Gastrocnemius medialis (tissue), 4 donors: Measurements from ENCODE around the gene TRIM41.

Experiments
- POLR2A ChIP-seq, 2 donors: fragments of 450-650 bp; IDR thresholded peaks; one replicate each; pipeline ENCODE4 v1.6.1; 2017; ENCODE audit warnings: antibody characterized with exemption in 2 of 2, mild to moderate bottlenecking in 2 of 2, moderate library complexity in 2 of 2
- TF ChIP-seq, protein P1 (sequence below), 5 experiments: fragments of 450-650 bp in 3 of 5; fragments of 200-600 bp in 2 of 5; sonication (generic) in 2 of 5; IDR thresholded peaks in 4 of 5; conservative IDR thresholded peaks in 1 of 5; 1 replicate in 4 of 5; 2 replicates in 1 of 5; pipeline ENCODE4 v1.5.1; 2016 to 2019; ENCODE audit warnings: antibody characterized with exemption in 5 of 5, mild to moderate bottlenecking in 3 of 5, moderate library complexity in 3 of 5

DNA sequence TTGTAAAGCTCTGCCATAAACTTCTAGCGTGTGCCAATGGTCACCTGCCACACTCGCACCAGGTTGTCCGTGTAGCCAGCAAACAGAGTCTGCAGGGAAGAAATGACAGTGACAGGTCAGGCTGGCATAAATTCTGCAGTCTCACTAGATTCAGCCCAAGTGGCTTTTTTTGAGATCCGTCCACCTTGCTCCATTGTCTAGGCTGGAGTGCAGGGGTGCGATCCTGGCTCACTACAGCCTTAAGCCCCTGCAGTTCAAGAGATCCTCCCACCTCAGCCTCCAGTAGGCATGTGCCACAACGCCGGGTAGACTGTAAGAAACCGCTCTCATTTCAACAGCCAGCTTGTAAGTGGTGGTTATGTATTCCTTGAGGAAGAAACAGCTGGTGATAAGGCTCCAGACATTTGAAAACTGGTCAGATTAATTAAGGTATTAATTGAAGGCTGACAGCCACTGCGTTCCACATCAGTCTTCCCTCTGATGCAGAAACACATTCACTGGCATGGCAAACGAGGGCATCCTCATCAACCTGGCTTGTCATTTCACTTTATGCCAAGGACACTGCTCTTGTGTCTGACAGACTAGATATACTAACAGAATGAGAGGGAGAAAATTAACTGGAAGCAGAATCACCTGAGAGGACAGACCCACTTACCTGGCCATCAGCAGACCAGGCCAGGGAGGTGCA lies 14.0 kb downstream of the TRIM41 start:
- no peak for TF ChIP-seq POLR2A (IDR thresholded peaks at IDR 0.05)
- TF ChIP-seq, protein P1, sequence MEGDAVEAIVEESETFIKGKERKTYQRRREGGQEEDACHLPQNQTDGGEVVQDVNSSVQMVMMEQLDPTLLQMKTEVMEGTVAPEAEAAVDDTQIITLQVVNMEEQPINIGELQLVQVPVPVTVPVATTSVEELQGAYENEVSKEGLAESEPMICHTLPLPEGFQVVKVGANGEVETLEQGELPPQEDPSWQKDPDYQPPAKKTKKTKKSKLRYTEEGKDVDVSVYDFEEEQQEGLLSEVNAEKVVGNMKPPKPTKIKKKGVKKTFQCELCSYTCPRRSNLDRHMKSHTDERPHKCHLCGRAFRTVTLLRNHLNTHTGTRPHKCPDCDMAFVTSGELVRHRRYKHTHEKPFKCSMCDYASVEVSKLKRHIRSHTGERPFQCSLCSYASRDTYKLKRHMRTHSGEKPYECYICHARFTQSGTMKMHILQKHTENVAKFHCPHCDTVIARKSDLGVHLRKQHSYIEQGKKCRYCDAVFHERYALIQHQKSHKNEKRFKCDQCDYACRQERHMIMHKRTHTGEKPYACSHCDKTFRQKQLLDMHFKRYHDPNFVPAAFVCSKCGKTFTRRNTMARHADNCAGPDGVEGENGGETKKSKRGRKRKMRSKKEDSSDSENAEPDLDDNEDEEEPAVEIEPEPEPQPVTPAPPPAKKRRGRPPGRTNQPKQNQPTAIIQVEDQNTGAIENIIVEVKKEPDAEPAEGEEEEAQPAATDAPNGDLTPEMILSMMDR (IDR thresholded peaks at IDR 0.05 in 4 of 5, conservative IDR thresholded peaks at IDR 0.05 in 1 of 5): no peak
